Ovary (tissue), 3 donors: Measurements from ENCODE around the gene CIITA.

Source experiments
- EP300 ChIP-seq: sonication (generic); formaldehyde crosslinking; IDR thresholded peaks from one replicate; pipeline ENCODE4 v1.6.1; 2017; ENCODE audit warnings: antibody characterized with exemption
- POLR2A ChIP-seq: fragments of 450-650 bp; IDR thresholded peaks from one replicate; pipeline ENCODE4 v1.6.1; 2017; ENCODE audit warnings: antibody characterized with exemption, mild to moderate bottlenecking, moderate library complexity
- TF ChIP-seq, protein P1 (sequence below), 3 donors: fragments of 450-650 bp in 2 of 3; fragments of 200-600 bp in 1 of 3; IDR thresholded peaks; one replicate each; pipeline versions ENCODE4 v1.5.1 to v1.8.0; 2016 to 2022; ENCODE audit warnings: antibody characterized with exemption in 3 of 3, mild to moderate bottlenecking in 1 of 3
- donor health status: DM: no; HTN: no; CAD: no.

DNA sequence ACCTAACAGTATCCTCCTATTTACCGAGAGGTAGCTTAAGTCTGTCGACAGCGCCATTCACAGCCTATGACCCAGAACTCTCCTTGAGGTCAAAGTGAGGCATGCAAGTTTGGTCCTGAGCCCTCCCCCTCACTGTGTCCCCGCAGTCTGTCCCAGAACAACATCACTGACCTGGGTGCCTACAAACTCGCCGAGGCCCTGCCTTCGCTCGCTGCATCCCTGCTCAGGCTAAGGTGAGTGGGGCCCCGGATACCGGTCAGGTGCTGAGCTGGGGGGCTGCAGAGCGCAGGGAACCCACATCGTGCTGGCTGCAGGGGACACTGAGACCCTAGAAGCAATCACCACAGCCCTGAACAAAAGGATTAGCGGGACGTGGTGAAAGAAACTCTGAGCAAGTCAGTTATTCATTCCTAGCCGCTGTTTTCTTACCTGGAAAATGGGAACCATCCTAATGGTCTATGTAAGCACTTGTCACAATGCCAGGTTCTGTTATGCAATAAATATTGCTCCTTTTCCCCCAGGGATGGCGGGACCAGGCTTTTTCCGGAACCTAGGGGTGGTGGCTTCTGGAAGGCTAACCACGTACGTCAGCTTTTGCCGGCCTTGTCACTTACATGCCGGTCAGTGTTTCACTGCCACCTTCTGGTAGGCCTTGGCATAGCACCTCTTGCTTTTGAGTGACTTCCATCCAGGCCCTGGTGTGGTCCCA lies 41.4 kb downstream of the CIITA start:
- TF ChIP-seq, protein P1, sequence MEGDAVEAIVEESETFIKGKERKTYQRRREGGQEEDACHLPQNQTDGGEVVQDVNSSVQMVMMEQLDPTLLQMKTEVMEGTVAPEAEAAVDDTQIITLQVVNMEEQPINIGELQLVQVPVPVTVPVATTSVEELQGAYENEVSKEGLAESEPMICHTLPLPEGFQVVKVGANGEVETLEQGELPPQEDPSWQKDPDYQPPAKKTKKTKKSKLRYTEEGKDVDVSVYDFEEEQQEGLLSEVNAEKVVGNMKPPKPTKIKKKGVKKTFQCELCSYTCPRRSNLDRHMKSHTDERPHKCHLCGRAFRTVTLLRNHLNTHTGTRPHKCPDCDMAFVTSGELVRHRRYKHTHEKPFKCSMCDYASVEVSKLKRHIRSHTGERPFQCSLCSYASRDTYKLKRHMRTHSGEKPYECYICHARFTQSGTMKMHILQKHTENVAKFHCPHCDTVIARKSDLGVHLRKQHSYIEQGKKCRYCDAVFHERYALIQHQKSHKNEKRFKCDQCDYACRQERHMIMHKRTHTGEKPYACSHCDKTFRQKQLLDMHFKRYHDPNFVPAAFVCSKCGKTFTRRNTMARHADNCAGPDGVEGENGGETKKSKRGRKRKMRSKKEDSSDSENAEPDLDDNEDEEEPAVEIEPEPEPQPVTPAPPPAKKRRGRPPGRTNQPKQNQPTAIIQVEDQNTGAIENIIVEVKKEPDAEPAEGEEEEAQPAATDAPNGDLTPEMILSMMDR (IDR thresholded peaks at IDR 0.05), result peak; percentile 84 to 87 (median 86)
- TF ChIP-seq POLR2A, result no peak
- TF ChIP-seq EP300, result peak; percentile 54
